Urinary bladder (tissue), 4 donors: ENCODE measurements around the gene MRPL55. TPM values are rescaled to one million over a fixed set of nuclear protein-coding genes. Genes with fewer than 3 reads are reported as not detected.

Source experiments
- DNase-seq: peaks from one replicate; pipeline ENCODE4 v3.0.0-alpha.2; 2015; ENCODE audit errors: extremely low spot score
- H3K27ac ChIP-seq: one replicate; pipeline ENCODE4 v1.5.1; 2013; ENCODE audit warnings: low read depth, mild to moderate bottlenecking, moderate library complexity
- H3K36me3 ChIP-seq: one replicate; pipeline ENCODE4 v1.6.1; 2013; ENCODE audit warnings: mild to moderate bottlenecking, moderate library complexity; ENCODE audit not compliant: insufficient read depth
- H3K4me1 ChIP-seq: one replicate; pipeline ENCODE4 v1.6.1; 2013; ENCODE audit warnings: mild to moderate bottlenecking, moderate library complexity; ENCODE audit not compliant: insufficient read depth
- H3K4me3 ChIP-seq: one replicate; pipeline ENCODE4 v1.5.1; 2013; ENCODE audit warnings: low read depth, low read length
- WGBS: extraction: QIAGEN DNeasy Blood & Tissue Kit; methylation state at CpG from one replicate; pipeline ENCODE4 v1.1.7; 2013; 5-methylcytosine and 5-hydroxymethylcytosine counted together
- polyA plus RNA-seq: library from polyadenylated mRNA; stranded (reverse); fragments of 200-250 nt; gene quantifications from one replicate; pipeline ENCODE4 v1.2.3, GENCODE V29; 2013
- total RNA-seq: library from RNA; depleted of rRNA; stranded (reverse); fragments of >200 nt; gene quantifications from one replicate; pipeline ENCODE4 v1.2.3, GENCODE V29; 2014
- donor health status: healthy with polysubstance abuse.
- donor health status: healthy.

The MRPL55 gene
- total and polyA plus RNA-seq, 2 donors, result 22.5 to 109 TPM

DNA sequence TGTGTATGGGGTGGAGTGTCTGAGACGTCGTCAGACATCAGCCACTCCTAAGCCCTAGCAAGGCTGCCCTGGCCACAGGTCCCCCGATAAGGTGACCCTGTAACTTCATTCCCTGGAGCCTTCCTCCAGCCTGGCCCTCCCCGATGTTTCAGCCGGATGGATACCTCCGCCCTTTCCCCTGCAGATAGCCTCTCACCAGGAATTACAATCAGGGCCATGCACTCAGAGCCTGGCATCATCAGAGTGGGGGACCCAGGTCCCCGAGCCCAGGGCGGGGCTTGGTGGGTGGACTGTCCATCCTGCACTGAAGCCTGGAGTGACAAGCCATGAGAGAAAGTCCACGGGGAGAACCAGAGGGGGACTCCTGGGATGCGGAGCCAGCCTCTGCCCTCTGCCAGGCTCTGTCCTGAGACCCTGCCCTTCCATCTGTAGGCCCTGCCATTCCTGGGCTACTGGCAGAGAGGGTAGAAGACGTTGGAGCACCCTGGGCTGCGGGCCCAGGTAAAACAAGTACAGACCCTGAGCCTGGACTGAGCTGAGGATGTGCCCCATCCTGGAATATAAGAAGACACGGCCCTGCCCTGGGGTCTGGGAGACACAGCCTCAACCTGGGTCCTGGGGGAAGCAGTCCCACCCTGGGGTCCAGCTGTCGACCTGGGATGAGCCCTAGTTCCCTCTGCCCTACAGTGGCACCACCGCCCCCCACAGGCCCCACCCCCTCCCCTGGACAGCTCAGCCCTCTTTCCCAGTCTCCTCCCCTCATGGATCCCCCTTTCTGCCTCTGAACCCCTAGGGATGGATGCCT lies 43.4 kb downstream of the MRPL55 start:
- DNase-seq, result no peak

DNA sequence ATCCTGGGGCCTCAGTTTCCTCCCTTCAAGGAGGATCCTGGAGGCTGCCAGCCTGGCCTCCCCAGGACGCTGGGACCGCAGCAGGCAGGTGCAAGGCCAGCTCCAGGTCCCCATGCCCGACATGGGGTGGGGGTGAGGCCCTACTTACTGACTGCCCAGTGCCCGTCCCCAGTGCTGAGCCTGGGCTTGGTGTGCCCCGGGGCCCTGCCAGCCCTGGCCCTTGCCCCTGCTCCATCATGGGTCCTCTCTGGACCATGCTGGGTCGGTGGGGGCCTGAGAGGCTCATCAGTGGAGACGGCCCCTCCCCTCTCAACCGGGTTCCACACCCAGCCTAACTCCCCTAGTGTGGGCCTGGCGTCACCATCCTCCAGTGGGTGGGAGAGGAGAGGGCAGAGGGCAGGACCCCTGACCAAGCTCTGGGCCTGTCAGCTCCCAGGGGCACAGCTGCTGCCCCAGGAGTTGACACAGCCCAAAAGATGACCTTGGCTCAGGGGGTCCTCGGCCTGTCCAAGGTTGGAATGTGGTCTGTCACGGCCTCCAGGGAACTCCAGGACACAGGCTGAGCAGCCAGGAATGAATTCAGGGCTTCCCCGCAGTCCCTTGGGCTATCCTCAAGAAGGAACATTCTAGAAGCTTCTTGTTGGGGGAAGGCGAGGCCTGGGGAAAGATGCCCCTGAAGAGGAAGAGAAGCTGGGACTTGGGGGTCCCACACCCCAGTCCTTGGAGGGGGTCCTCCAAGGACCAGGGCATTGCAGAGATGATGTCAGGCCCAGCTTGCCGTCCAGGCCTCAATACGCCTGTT lies 44.2 kb downstream of the MRPL55 start:
- no peak for DNase-seq

More for the DNA sequence above, 43.4 kb downstream of the MRPL55 start:
- no peak overlapping the region for H3K4me3 ChIP-seq
- H3K4me1 ChIP-seq, result no peaks in the 10 kb centered on the region
- 71% methylated on average over 15 of the region's 15 CpGs for WGBS
- no peaks in the 10 kb centered on the region for H3K36me3 ChIP-seq
- no peak overlapping the region for H3K27ac ChIP-seq

GRCh38 chr1:228064296-228064695 lies 44.8 kb downstream of the MRPL55 start:
- no peak for DNase-seq
- no peak overlapping the region for H3K4me3 ChIP-seq
- no peaks in the 10 kb centered on the region for H3K4me1 ChIP-seq
- no peaks in the 10 kb centered on the region for H3K36me3 ChIP-seq
- no peak overlapping the region for H3K27ac ChIP-seq
- 44% methylated on average over 8 of the region's 8 CpGs for WGBS

More for the DNA sequence above, 44.2 kb downstream of the MRPL55 start:
- no peak overlapping the region for H3K27ac ChIP-seq
- no peaks in the 10 kb centered on the region for H3K36me3 ChIP-seq
- H3K4me3 ChIP-seq, result no peak overlapping the region
- H3K4me1 ChIP-seq, result no peaks in the 10 kb centered on the region
- 72% methylated on average over 15 of the region's 15 CpGs for WGBS

GRCh38 chr1:228063251-228064191 lies 45.6 kb downstream of the MRPL55 start:
- H3K4me3 ChIP-seq, result no peak overlapping the region
- no peaks in the 10 kb centered on the region for H3K4me1 ChIP-seq
- no peak for DNase-seq
- H3K36me3 ChIP-seq, result no peaks in the 10 kb centered on the region
- no peak overlapping the region for H3K27ac ChIP-seq
- 83% methylated on average over 15 of the region's 15 CpGs for WGBS

DNA sequence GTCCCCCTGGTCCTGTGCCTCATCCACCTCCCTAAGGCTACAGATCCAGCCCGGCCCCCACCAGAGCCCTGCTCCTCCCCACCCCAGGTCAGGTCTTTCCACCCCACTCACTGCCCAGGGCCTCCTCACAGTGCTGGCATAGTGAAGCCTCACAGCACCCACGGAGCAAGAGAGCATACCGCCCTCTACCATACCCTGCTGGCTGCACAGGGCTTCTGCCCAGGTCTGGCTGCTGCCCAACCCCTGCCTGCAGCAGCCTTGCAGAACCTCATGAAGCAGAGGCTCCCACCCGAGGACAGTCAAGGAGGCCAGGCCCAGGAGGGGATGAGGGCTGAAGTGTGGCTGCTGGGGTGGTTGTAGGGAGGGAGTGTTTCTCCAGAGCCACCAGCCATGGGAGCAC lies 46.3 kb downstream of the MRPL55 start:
- 68% methylated on average over 4 of the region's 4 CpGs for WGBS
- DNase-seq, result no peak
- Histone ChIP-seq H3K27ac (no peak overlapping the region), H3K4me3 (no peak overlapping the region), H3K4me1 (no peaks in the 10 kb centered on the region), H3K36me3 (no peaks in the 10 kb centered on the region)

GRCh38 chr1:228062085-228062791 lies 46.9 kb downstream of the MRPL55 start:
- no peak overlapping the region for H3K27ac ChIP-seq
- 96% methylated on average over 9 of the region's 9 CpGs for WGBS
- DNase-seq, result no peak

DNA sequence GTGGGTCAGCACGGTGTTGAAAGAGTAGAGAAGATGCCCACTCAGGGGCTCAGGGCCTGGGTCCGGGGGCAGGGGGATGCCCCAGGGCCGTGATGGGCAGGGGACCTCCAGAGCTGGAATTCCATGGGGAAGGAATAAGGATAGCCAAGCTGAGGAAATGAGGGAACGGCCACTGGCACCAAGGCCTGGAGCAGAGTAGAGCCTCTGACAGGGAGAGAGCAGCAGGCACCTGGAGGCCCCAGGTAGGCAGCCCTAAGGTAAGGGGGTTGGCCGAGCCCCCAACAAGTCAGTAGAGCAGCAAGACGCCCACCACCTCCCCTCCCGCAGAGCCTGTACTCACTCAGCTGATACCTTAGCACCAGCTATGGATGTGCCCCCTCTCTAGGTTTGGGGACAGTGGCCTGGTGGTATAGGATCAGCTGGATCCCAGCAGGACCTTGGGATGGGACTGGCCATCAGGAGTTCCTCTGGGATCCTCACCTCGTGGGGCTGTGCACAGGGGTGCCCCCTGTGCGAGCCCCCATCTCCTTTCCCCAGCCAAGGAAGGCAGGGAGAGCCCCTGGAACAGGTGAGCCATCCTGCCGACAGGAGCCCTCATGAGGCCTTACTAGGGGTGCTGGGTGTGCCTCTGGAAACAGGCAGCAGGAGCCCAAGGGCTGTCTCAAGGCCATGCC lies 47.6 kb downstream of the MRPL55 start:
- Histone ChIP-seq H3K4me1 (no peaks in the 10 kb centered on the region), H3K36me3 (no peaks in the 10 kb centered on the region), H3K4me3 (no peak overlapping the region), H3K27ac (no peak overlapping the region)
- no peak for DNase-seq
- WGBS, result 84% methylated on average over 10 of the region's 10 CpGs

More at GRCh38 chr1:228062085-228062791, 46.9 kb downstream of the MRPL55 start:
- Histone ChIP-seq H3K4me1 (no peaks in the 10 kb centered on the region), H3K36me3 (no peaks in the 10 kb centered on the region), H3K4me3 (no peak overlapping the region)

- WGBS, result 8% methylated on average over 34 of the region's 34 CpGs
- H3K36me3 ChIP-seq, result no peaks in the 10 kb centered on the region
- H3K4me1 ChIP-seq, result no peaks in the 10 kb centered on the region
- DNase-seq, result no peak
- no peak overlapping the region for H3K4me3 ChIP-seq
- H3K27ac ChIP-seq, result no peak overlapping the region
Observed at GRCh38 chr1:228060458-228061190, 48.5 kb downstream of the MRPL55 start.

DNA sequence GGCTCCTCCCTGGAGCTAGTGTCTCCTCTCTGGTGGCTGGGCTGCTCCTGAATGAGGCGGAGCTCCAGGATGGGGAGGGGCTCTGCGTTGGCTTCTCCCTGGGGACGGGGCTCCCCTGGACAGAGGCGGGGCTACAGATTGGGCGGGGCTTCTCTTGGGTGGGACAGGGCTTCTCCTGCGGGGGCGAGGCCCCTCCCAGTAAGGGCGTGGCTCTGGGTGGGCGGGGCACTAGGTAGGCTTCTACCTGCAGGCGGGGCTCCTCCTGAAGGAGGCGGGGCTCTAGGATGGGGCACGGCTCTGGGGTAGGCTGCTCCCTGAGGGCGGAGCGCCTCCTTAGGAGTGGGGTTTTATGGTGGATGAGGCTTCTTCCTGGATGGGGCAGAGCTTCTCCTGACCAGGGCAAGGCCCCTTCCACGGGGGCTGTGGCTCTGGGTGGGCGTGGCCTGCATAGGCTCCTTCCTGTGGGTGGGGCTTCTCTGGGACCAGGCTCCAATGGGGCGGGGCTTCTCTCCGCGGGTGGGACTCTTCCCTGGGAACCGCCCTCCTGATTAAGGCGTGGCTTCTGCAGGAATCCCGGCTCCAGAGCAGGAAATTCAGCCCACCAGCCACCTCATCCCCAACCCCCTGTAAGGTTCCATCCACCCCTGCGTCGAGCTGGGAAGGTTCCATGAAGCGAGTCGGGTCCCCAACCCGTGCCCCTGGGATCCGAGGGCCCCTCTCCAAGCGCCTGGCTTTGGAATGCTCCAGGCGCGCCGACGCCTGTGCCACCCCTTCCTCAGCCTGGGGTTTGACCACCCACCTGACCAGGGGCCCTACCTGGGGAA lies 49.3 kb downstream of the MRPL55 start:
- Histone ChIP-seq H3K4me3 (peak overlapping the region; percentile 17), H3K36me3 (no peaks in the 10 kb centered on the region), H3K4me1 (no peaks in the 10 kb centered on the region), H3K27ac (no peak overlapping the region)
- peak; percentile 72 for DNase-seq
- WGBS, result 4% methylated on average over 33 of the region's 33 CpGs

DNA sequence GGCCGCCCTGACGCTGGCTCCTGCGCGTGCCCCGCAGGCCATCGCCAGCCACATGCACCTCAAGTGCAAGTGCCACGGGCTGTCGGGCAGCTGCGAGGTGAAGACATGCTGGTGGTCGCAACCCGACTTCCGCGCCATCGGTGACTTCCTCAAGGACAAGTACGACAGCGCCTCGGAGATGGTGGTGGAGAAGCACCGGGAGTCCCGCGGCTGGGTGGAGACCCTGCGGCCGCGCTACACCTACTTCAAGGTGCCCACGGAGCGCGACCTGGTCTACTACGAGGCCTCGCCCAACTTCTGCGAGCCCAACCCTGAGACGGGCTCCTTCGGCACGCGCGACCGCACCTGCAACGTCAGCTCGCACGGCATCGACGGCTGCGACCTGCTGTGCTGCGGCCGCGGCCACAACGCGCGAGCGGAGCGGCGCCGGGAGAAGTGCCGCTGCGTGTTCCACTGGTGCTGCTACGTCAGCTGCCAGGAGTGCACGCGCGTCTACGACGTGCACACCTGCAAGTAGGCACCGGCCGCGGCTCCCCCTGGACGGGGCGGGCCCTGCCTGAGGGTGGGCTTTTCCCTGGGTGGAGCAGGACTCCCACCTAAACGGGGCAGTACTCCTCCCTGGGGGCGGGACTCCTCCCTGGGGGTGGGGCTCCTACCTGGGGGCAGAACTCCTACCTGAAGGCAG lies 50.0 kb downstream of the MRPL55 start:
- H3K27ac ChIP-seq, result no peak overlapping the region
- peak overlapping the region; percentile 17 for H3K4me3 ChIP-seq
- no peak for DNase-seq
- 9% methylated on average over 66 of the region's 66 CpGs for WGBS
- no peaks in the 10 kb centered on the region for H3K36me3 ChIP-seq
- no peaks in the 10 kb centered on the region for H3K4me1 ChIP-seq
